Stimulated activated CD4-positive, alpha-beta T cell treated with anti-CD3 and anti-CD28 coated beads, Interleukin-12 subunit alpha, Interleukin-12 subunit beta, amount 100 ng/mL, for 4 hours (primary cell): ENCODE measurements around the gene DIO2.

Experiments
- DNase-seq: peaks from one replicate; pipeline ENCODE4 v3.0.0-alpha.2; 2020

Gene DIO2

DNA sequence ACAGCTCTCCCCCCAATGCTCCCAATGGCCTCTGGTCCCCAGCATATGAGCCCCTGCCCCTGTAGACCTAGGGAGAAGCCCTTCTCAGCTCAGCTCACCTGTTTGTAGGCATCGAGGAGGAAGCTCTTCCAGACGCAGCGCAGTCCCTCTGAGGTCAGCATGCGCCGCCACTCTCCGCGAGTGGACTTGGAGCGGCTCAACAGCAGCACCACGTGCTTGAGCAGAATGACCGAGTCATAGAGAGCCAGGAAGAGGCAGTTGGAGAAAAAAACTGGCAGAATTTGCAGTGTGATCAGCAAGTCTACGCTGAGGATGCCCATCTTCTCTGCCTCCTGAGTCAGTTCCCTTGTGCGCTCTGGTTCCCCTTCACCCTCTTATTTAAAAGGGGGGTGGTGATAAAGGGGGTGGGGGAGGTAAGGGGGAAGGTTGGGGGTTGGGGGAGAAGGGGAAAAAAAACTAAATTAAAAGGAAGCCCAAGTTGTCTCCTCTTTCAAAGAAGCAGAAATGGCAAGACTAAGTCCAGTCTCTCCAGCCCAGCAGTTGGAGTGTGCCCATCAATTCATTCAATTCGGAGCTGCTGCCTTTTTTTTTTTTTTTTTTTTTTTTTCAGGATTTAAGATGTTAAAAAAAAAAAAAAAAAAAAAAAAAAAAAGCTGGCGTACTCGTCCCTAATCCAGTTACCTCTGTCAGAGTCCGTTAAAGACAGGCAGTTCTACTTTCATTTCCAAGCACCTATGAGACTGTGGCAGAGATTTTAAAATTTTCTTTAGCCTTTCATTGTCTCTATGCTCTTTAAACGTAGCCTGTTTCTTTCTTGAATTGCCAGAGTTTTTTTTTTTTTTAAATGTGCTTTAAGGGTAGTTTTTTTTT lies at the start of gene DIO2:
DIO2 (minus strand) TSS at position 352 of the 870 bp plus-strand sequence; CDS start at position 320, 32 bp downstream.
- no peak for DNase-seq

DNA sequence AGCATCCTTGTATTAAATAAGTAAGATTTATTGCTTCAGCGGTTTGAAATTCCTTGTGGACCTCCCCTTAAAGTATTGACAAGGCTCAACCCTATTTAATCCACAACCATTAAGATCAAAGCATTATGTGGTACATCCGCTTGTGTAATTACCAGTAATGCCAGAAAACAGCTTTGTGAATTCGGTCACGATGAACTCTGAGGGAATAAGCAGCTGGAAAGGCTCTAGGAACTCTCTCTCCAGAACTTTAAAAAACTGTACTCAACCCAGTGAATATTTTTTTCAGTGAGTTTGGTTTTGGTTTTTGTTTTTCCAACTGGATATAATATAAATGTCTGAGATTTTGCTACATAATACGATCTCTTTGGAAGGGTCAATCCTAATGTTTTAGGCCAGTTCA lies 49.3 kb upstream of the DIO2 start:
- no peak for DNase-seq

- no peak for DNase-seq
These were observed 28.3 kb upstream of the DIO2 start for GRCh38 chr14:80239631-80240030.

- DNase-seq = no peak
These were observed 25.8 kb upstream of the DIO2 start for GRCh38 chr14:80237143-80237542.

- no peak for DNase-seq
These were observed 22.3 kb upstream of the DIO2 start for GRCh38 chr14:80233470-80234089.

- no peak for DNase-seq
These were observed 20.4 kb upstream of the DIO2 start for GRCh38 chr14:80231702-80232101.

- DNase-seq = no peak
These were observed 12.6 kb upstream of the DIO2 start for GRCh38 chr14:80223696-80224465.

GRCh38 chr14:80216818-80217217 lies 5.5 kb upstream of the DIO2 start:
- no peak for DNase-seq

DNA sequence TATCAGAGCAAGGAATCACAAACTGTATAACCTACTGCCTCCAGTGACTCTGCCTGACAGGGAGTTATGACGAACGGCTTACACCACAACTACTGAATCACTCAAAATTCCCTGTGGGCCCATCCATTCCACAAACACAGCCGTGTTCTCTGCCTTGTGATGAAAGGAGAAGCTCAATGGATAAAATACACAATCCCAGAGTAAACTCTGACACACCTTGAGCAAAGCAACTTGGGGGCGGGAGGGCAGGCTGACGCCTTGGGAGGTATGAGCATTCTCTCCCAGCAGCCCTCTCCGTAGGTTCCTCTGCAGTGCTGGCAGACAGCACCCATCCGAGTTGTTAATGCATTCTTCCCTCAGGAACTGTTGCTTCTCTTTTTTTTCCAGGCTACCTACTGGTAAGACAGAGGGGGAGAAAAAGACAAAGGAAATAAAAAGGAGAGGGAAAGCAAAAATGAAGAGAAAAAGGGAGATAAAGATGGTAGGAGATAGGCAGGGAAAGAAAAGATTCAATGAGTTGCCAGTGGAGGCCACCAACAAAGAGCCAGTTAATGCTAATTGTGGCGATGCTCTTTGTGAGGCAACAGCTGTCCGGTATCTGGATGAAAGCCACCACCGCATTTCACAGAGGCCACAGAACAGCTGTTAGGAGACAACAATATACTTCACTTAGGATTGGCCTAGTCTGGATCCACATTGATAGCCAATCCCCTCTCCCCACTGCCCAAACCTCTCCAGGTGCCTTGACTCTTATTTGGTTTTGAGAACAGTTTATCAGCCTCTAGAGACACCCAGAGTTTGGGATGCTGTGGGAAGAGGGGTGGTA lies 4.7 kb upstream of the DIO2 start:
- no peak for DNase-seq

DNA sequence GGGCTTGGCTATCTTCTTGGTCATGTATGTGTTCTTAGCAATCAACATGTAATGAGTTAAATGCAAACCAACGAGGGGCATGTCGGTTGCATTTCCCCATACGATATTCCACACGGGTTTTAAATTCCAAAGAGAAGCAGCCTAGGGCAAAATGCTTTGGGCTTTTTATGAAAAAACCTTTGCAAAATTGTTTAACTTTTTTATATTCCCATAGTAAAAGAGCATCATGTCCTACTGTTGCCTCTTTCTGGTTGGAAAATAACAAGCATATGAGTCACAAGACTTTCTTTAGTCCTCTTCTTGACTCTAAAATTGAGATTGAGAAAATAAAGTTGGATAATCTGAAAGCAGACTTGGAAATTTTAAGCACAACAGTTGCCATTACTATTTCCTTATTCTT lies 3.8 kb upstream of the DIO2 start:
- DNase-seq = no peak

DNA sequence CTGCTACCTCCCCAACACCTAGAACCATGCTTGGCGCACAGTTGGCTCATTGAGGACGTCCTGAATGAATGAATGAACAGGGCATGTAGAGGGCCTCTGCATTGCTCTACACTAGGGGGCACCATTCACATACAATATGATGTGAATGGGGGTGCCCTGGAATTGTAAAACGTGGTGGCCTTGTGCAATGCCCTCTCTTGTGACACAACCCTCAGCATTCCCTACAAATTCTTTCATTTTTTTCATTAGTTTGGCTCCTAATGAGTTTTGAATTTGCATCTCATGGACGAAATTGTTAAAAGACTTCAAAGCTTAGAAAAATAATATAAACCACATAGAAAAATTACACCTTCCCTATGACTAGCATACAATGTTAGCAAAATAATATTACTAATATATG lies 2.3 kb upstream of the DIO2 start:
- DNase-seq = no peak

GRCh38 chr14:80212023-80212397 lies 706 bp upstream of the DIO2 start:
- no peak for DNase-seq

DNA sequence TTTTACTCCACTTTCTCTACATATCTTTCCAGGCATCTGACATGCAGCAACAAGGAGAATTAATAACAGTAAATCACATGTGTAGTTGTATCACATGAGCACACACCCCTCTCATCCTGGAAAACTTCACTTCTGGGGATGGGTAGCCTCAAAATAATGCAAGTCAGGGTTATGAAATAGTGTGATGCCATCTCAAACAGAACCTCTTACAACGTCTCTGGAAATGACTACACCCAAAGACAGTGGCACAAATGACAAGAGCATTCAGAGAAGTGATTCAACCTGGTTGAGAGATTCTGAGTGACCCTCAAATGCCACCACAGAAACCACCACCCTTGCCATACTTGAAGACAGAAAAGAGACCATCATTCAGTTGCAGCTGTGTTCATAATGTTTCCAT lies 2.8 kb downstream of the DIO2 start:
- DNase-seq = no peak

DNA sequence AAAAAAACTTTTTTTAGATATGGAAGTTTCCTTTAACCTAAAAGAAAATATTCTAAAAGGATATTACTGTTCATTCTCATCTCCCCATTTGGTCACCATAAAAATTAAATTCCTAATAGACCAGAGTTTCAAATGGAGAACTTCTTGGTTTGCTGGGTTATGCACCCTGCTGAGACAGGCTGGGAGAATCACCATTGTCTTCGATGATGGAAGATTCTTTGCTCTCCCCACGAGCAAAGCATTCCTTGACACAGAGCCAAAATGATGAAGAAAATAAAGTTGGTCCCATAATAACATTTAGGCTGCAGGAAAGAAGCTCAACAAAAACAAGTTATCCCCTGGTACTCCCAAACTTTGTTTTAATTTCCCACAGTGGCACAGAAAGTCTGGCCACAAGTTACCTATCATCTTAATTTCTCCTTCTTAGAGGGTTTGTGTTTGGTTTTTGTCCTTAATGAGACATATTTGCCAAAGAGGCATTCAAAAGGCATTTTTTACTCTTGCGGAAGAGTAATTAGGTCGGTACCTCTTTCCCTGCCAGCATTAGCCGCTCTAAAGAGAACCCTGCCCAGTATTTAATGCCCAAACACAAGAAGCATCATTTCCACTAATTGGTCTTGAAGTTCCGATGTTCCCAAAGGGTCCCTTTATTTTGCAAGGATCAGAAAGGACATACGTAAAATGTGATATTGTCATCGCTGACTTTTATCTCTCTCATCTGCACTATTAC lies 4.8 kb downstream of the DIO2 start:
- no peak for DNase-seq

DNA sequence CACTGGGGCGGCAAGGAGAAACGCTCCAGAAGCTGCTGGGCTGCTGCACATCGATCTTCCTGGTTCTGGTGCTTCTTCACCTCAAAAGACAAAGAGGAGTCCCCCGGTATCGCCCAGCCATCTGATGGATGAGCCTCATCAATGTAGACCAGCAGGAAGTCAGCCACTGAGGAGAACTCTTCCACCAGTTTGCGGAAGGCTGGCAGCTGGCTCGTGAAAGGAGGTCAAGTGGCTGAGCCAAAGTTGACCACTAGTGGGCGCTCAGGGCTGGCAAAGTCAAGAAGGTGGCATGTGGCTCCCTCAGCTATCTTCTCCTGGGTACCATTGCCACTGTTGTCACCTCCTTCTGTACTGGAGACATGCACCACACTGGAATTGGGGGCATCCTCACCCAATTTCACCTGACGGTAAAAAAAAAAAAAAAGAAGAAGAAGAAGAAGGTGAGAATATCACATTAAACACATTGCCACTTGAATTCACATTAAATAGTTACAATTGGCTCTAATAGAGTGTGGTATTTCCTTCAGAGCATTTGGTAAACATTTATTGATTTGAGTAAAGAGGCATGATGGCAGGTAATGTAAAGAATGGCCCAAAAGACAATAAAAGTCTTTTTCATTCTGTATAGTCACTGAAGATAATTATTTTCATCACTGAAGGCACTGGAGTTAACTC lies 8.3 kb downstream of the DIO2 start:
- DNase-seq = no peak

DNA sequence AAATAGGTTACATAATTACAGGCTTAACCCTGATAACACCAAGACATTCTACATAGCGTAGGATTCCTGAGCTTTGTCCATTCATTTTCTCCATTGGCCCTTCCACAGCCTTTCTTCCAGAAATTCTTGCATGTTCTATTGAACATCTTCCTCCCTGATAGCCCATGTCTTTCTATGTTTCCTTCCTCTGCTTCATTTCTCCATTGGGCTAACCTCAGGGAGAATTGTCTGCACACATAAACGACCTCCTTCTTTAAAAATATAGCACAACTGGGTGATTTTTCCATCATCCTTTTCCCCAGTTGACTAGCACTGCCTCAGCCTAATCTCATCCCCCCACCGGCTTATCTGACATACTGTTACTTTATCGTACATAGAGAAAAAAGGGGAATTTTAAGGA lies 11.2 kb downstream of the DIO2 start:
- DNase-seq = no peak

DNA sequence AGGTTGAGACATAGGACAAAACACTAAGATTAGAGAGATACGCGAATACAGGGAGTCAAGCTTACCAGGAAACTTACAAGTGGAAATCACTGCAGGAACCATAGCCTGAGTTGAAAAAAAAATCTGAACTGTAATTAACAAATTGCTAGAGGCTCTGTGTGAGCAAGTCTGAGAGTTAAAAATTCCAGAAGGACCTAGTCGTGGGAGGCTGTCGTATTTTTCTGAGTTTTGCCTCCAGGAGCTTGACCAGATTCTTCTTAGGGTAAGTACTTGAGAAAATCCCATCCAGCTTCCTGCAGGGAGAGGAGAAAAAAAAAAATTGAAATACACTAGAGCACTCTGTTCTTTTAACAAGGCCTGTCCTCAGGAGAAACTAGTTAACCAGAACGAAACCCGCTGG lies 22.7 kb downstream of the DIO2 start:
- no peak for DNase-seq

GRCh38 chr14:80186301-80186800 lies 25.0 kb downstream of the DIO2 start:
- no peak for DNase-seq

- DNase-seq = no peak
These were observed 34.4 kb downstream of the DIO2 start for GRCh38 chr14:80176893-80177292.

GRCh38 chr14:80172375-80173051 lies 38.8 kb downstream of the DIO2 start:
- no peak for DNase-seq
